KMS-11 (cell line): ENCODE measurements around the gene DDOST.

ENCODE experiments used
- H2AFZ ChIP-seq: fragments of 200-600 bp; sonication (generic); 2 replicates; pipeline ENCODE4 v1.6.1; 2016; ENCODE audit warnings: antibody characterized with exemption, mixed run types, low read depth
- H3K27ac ChIP-seq: fragments of 200-600 bp; sonication (generic); 2 replicates; pipeline ENCODE4 v1.6.1; 2016; ENCODE audit warnings: mild to moderate bottlenecking, mixed run types
- H3K27me3 ChIP-seq: fragments of 200-600 bp; sonication (generic); 2 replicates; pipeline ENCODE4 v1.6.1; 2017; ENCODE audit warnings: mild to moderate bottlenecking, low read depth, mixed run types, moderate library complexity; ENCODE audit not compliant: insufficient read depth
- H3K36me3 ChIP-seq: fragments of 200-600 bp; sonication (generic); 2 replicates; pipeline ENCODE4 v1.6.1; 2017; ENCODE audit warnings: mild to moderate bottlenecking, mixed run types; ENCODE audit not compliant: insufficient read depth
- H3K4me1 ChIP-seq: fragments of 200-600 bp; sonication (generic); 2 replicates; pipeline ENCODE4 v1.6.1; 2016; ENCODE audit warnings: mild to moderate bottlenecking, low read depth, mixed run types; ENCODE audit not compliant: poor library complexity, severe bottlenecking
- H3K4me2 ChIP-seq: fragments of 200-600 bp; sonication (generic); 2 replicates; pipeline ENCODE4 v1.7.0; 2016; ENCODE audit warnings: mild to moderate bottlenecking, mixed run types
- H3K4me3 ChIP-seq: fragments of 200-600 bp; sonication (generic); IDR thresholded peaks from 2 replicates; pipeline ENCODE4 v1.6.1; 2017; ENCODE audit warnings: low read depth, low read length, mixed read lengths; ENCODE audit not compliant: insufficient read depth
- H3K79me2 ChIP-seq: fragments of 200-600 bp; sonication (generic); 2 replicates; pipeline ENCODE4 v1.6.1; 2016; ENCODE audit warnings: low read depth, mixed run types; ENCODE audit not compliant: insufficient read depth
- H3K9ac ChIP-seq: fragments of 200-600 bp; sonication (generic); 2 replicates; pipeline ENCODE4 v1.6.1; 2016; ENCODE audit warnings: mild to moderate bottlenecking, mixed run types
- H4K20me1 ChIP-seq: fragments of 200-600 bp; sonication (generic); 2 replicates; pipeline ENCODE4 v1.6.1; 2016; ENCODE audit warnings: mild to moderate bottlenecking, mixed run types; ENCODE audit not compliant: insufficient read depth
- CTCF ChIP-seq: fragments of 200-600 bp; sonication (generic); conservative IDR thresholded peaks from 2 replicates; pipeline ENCODE4 v1.6.1; 2017; ENCODE audit warnings: low read depth, mild to moderate bottlenecking, antibody characterized with exemption, low read length, moderate library complexity, mixed read lengths

DDOST gene

DNA sequence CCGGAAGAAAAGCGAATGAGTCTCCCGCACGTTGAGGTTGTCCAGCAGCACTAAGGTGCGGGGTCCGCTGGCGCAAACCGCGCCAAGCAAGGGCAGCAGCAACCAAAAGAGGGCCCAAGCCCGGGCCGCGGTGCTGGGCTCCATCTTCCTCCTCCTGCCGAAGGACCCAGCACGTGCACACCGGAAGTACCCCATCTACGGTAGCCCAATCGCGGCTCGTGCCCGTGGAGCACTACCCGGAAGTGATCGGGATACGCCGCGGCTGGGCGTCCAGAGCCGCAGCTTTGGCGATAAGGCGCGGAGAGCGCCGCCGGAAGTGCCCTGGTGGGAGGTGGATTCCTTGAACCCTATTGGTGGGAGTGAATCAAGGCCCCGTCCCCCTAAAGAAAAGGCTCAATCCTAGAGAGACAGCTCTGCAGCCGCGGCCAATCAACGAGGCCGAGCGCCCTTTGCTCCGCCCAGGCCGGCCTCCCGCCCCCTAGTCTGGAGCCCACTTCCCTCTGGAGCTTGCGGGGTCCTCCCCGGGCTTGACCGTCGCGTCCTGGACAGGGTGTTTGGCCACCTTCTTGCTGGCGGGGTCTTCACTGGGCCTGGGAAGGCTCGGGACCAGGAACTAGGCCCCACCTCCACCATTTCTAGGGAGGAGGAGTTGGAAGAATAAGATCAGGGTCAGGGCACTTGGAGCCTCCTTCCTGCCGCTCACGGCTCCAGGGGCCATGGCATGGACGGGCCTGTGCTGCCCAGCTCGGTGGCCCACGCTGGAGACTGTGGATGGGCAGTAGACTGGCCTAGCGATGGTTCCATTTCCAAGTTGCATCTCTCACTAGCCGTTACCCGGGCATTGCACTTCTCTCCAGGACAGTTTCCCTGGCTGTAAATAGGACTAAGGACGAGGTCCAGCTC is at the start of gene DDOST:
Gene DDOST, minus strand, starts transcription at position 163 of the 903 bp plus-strand sequence. Its CDS starts 19 bp downstream, at position 144.
- Histone ChIP-seq H4K20me1 (no peaks in the 10 kb centered on the region), H3K27ac (no peak within 1 kb of the TSS), H3K4me3 (peak within 1 kb of the TSS; percentile 48), H2AFZ (peak within 1 kb of the TSS; percentile 77), H3K9ac (peak within 1 kb of the TSS; percentile 66), H3K79me2 (peaks cover 30% of the 10 kb centered on the region), H3K27me3 (no peaks in the 10 kb centered on the region), H3K4me2 (peak within 1 kb of the TSS; percentile 99), H3K36me3 (no peaks in the 10 kb centered on the region), H3K4me1 (peaks cover 19% of the 10 kb centered on the region)
- TF ChIP-seq CTCF = 0 out of 2 replicates have a peak, but pooled peaks have one; percentile 32

DNA sequence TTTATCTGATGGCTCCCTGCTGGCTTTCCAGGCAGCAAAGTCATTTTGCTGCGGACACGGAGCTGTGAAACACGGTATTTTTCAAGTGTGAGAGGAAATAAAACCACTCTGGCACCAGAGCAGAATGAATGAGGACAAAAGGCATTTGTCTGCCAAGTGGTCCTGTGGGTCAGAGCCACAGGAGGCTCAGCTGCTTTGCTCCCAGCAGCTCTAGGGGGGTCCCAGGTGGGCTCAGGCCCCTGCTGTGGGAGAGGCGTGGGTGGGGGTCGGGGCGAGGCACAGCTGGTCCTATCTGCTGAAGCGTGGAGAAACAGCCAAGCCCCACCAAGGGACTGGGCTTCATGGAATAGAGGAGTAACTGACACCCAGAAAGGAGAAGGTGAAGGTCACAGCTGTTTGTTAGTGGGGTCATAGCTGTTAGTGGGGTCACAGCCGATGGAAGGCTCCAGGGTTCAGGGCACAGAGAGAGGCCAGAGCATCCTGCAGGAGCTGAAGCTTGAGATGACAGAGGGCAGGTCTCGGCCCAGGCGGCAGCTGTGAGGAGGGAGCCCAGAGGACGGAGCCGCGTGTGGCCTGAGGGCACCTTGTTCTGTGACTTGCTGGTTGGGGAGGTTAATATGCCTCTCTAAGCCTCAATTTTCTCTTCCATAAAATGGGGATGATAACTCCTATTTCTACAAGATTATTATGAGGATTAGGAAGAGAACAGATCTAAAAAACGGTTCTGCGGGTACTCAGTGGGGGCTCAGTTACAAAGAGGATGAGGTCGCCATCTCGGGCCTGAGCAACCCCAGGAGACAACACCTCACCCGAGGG is 49.5 kb upstream of the DDOST start:
- H3K4me3 ChIP-seq = no peak overlapping the region
- H3K36me3 ChIP-seq = no peaks in the 10 kb centered on the region

GRCh38 chr1:20709868-20710267 is 48.7 kb upstream of the DDOST start:
- H2AFZ ChIP-seq = no peak overlapping the region
- H3K27me3 ChIP-seq = peaks cover 40% of the 10 kb centered on the region
- no peaks in the 10 kb centered on the region for H3K79me2 ChIP-seq
- no peak overlapping the region for H3K4me2 ChIP-seq
- no peak overlapping the region for H3K4me3 ChIP-seq
- no peaks in the 10 kb centered on the region for H4K20me1 ChIP-seq
- H3K4me1 ChIP-seq = no peaks in the 10 kb centered on the region
- TF ChIP-seq CTCF = no peak
- no peaks in the 10 kb centered on the region for H3K36me3 ChIP-seq
- no peak overlapping the region for H3K27ac ChIP-seq
- H3K9ac ChIP-seq = no peak overlapping the region

More for the DNA sequence above, 49.5 kb upstream of the DDOST start:
- no peak for TF ChIP-seq CTCF
- Histone ChIP-seq H4K20me1 (no peaks in the 10 kb centered on the region), H3K4me1 (no peaks in the 10 kb centered on the region), H3K9ac (no peak overlapping the region), H2AFZ (no peak overlapping the region), H3K27ac (no peak overlapping the region), H3K4me2 (no peak overlapping the region), H3K27me3 (peaks cover 37% of the 10 kb centered on the region), H3K79me2 (no peaks in the 10 kb centered on the region)

- Histone ChIP-seq H3K4me3 (no peak overlapping the region), H3K79me2 (no peaks in the 10 kb centered on the region), H4K20me1 (no peaks in the 10 kb centered on the region), H3K4me2 (no peak overlapping the region), H3K27ac (no peak overlapping the region), H3K36me3 (no peaks in the 10 kb centered on the region), H3K4me1 (no peaks in the 10 kb centered on the region), H3K9ac (no peak overlapping the region), H2AFZ (no peak overlapping the region), H3K27me3 (peaks cover 40% of the 10 kb centered on the region)
- TF ChIP-seq CTCF = no peak
Measured at GRCh38 chr1:20708891-20709290, 47.7 kb upstream of the DDOST start.
